IMR-90 (cell line): Measurements from ENCODE around the gene EPSTI1. TPM values are rescaled to one million over a fixed set of nuclear protein-coding genes. Genes with fewer than 3 reads are reported as not detected.

ENCODE experiments used
- ATAC-seq: fragments of 200-7000 bp; cut with Tn5 transposase; 2 replicates; pipeline ENCODE4 v1.9.1; 2020; ENCODE audit warnings: low read depth, mild to moderate bottlenecking, moderate library complexity
- BruUV-seq: library from RNA; stranded (reverse); fragments of 400-500 nt; replicated peaks from 2 replicates; lab custom pipeline; 2021; lab: Mats Ljungman, UMichigan
- CTCF ChIA-PET: fragments of 300-600 bp; formaldehyde crosslinking; extraction: SDS; loops from one replicate; lab custom pipeline; 2021; ENCODE audit warnings: antibody characterized with exemption; lab: Yijun Ruan, JAX
- POLR2A ChIA-PET: fragments of 300-600 bp; sonication (Branson Sonifier 250); formaldehyde crosslinking; loops from one replicate; lab custom pipeline; 2022; ENCODE audit warnings: antibody characterized with exemption; ENCODE audit not compliant: unreplicated experiment; lab: Charles Lee
- DNase-seq: peaks from one replicate; pipeline ENCODE4 v3.0.0; 2013
- H2AFZ ChIP-seq: replicated peaks from 2 replicates; pipeline ENCODE3; 2013; ENCODE audit warnings: low read length, mild to moderate bottlenecking; ENCODE audit not compliant: poor library complexity
- H2AK5ac ChIP-seq: 2 replicates; pipeline ENCODE4 v1.6.1; 2013; ENCODE audit warnings: low read depth, low read length, inconsistent platforms
- H2AK9ac ChIP-seq: replicated peaks from 2 replicates; pipeline ENCODE3; 2013; ENCODE audit warnings: mild to moderate bottlenecking, low read depth, low read length, moderate library complexity; ENCODE audit not compliant: poor library complexity
- H2BK120ac ChIP-seq: 2 replicates; pipeline ENCODE4 v1.6.1; 2013; ENCODE audit warnings: low read depth, low read length, inconsistent platforms
- H2BK15ac ChIP-seq: 3 replicates; pipeline ENCODE4 v1.6.1; 2013; ENCODE audit warnings: low read depth, low read length, inconsistent platforms
- H2BK20ac ChIP-seq: 2 replicates; pipeline ENCODE4 v1.6.1; 2013; ENCODE audit warnings: low read depth, mild to moderate bottlenecking, inconsistent platforms, low read length, moderate library complexity
- H2BK5ac ChIP-seq: 2 replicates; pipeline ENCODE4 v1.6.1; 2013; ENCODE audit warnings: mild to moderate bottlenecking, low read depth, low read length, inconsistent platforms; ENCODE audit not compliant: poor library complexity, severe bottlenecking
- H3K14ac ChIP-seq: replicated peaks from 2 replicates; pipeline ENCODE4 v1.6.1; 2013; ENCODE audit warnings: low read depth, low read length, inconsistent platforms
- H3K18ac ChIP-seq: 2 replicates; pipeline ENCODE4 v1.6.1; 2013; ENCODE audit warnings: low read depth, low read length, control low read depth
- H3K23ac ChIP-seq: 2 replicates; pipeline ENCODE4 v1.6.1; 2013; ENCODE audit warnings: low read depth, low read length, inconsistent platforms
- H3K27ac ChIP-seq: 2 replicates; pipeline ENCODE4 v1.5.1; 2013; ENCODE audit warnings: mild to moderate bottlenecking, control low read depth, low read length; ENCODE audit not compliant: insufficient read depth
- H3K27me3 ChIP-seq: 2 replicates; pipeline ENCODE4 v1.6.1; 2013; ENCODE audit warnings: low read length; ENCODE audit not compliant: control insufficient read depth, insufficient read depth
- H3K36me3 ChIP-seq: 2 replicates; pipeline ENCODE4 v1.6.1; 2013; ENCODE audit warnings: low read length, mixed read lengths; ENCODE audit not compliant: control insufficient read depth, insufficient read depth
- H3K4ac ChIP-seq: 2 replicates; pipeline ENCODE4 v1.6.1; 2013; ENCODE audit warnings: low read depth, low read length, inconsistent platforms
- H3K4me1 ChIP-seq: 2 replicates; pipeline ENCODE4 v1.6.1; 2013; ENCODE audit warnings: low read length, mixed read lengths; ENCODE audit not compliant: control insufficient read depth, insufficient read depth
- H3K4me2 ChIP-seq: 2 replicates; pipeline ENCODE4 v1.6.1; 2013; ENCODE audit warnings: low read depth, mild to moderate bottlenecking, control low read depth, low read length, moderate library complexity
- H3K4me3 ChIP-seq: 2 replicates; pipeline ENCODE4 v1.5.1; 2013; ENCODE audit warnings: low read depth, mild to moderate bottlenecking, control low read depth, low read length, moderate library complexity; ENCODE audit not compliant: insufficient read depth
- H3K56ac ChIP-seq: 2 replicates; pipeline ENCODE4 v1.6.1; 2013; ENCODE audit warnings: low read length, inconsistent platforms; ENCODE audit not compliant: insufficient read depth; ENCODE audit errors: extremely low read depth
- H3K79me1 ChIP-seq, 2 experiments: 2 replicates each; pipeline ENCODE4 v1.6.1; 2013; ENCODE audit warnings: low read length in 2 of 2, inconsistent platforms in 1 of 2, low read depth in 1 of 2
- H3K9ac ChIP-seq: 2 replicates; pipeline ENCODE4 v1.6.1; 2013; ENCODE audit warnings: low read depth, low read length, control low read depth
- H3K9me1 ChIP-seq: 2 replicates; pipeline ENCODE4 v1.6.1; 2013; ENCODE audit warnings: low read length, inconsistent platforms; ENCODE audit not compliant: insufficient read depth
- H3K9me3 ChIP-seq: 2 replicates; pipeline ENCODE4 v1.6.1; 2013; ENCODE audit warnings: low read length; ENCODE audit not compliant: control insufficient read depth, insufficient read depth
- H4K20me1 ChIP-seq: 2 replicates; pipeline ENCODE4 v1.6.1; 2013; ENCODE audit warnings: low read length, inconsistent platforms; ENCODE audit not compliant: insufficient read depth
- H4K5ac ChIP-seq: 2 replicates; pipeline ENCODE4 v1.6.1; 2013; ENCODE audit warnings: mild to moderate bottlenecking, low read depth, low read length, control low read depth
- H4K8ac ChIP-seq, 2 experiments: 2 replicates each; pipeline ENCODE4 v1.6.1; 2013; ENCODE audit warnings: low read depth in 2 of 2, low read length in 2 of 2, control low read depth in 1 of 2, inconsistent platforms in 1 of 2
- H4K91ac ChIP-seq: 2 replicates; pipeline ENCODE4 v1.6.1; 2013; ENCODE audit warnings: low read depth, low read length, inconsistent platforms; ENCODE audit not compliant: insufficient read depth
- BHLHE40 ChIP-seq: fragments of 150-350 bp; IDR thresholded peaks from 2 replicates; pipeline ENCODE4 v1.6.1; 2016; ENCODE audit warnings: mild to moderate bottlenecking, low read depth, low read length
- FOS ChIP-seq: fragments of 150-350 bp; IDR thresholded peaks from 2 replicates; pipeline ENCODE4 v1.6.1; 2016; ENCODE audit warnings: low read depth, low read length
- MAZ ChIP-seq: IDR thresholded peaks from 2 replicates; pipeline ENCODE4 v1.6.1; 2012; ENCODE audit warnings: low read depth, mild to moderate bottlenecking, low read length, improper control_type of control experiment, moderate library complexity, borderline replicate concordance
- MXI1 ChIP-seq: IDR thresholded peaks from 2 replicates; pipeline ENCODE4 v1.6.1; 2012; ENCODE audit warnings: low read depth, mild to moderate bottlenecking, low read length, moderate library complexity, borderline replicate concordance
- NFE2L2 ChIP-seq: fragments of 150-350 bp; IDR thresholded peaks from 2 replicates; pipeline ENCODE4 v1.6.1; 2016; ENCODE audit warnings: low read depth, mild to moderate bottlenecking, low read length
- POLR2A ChIP-seq: IDR thresholded peaks from 2 replicates; pipeline ENCODE4 v1.6.1; 2012; ENCODE audit warnings: mild to moderate bottlenecking, low read depth, low read length
- RAD21 ChIP-seq: IDR thresholded peaks from 2 replicates; pipeline ENCODE4 v1.6.1; 2012; ENCODE audit warnings: low read length, improper control_type of control experiment
- RCOR1 ChIP-seq: IDR thresholded peaks from 2 replicates; pipeline ENCODE4 v1.6.1; 2012; ENCODE audit warnings: mild to moderate bottlenecking, low read length, improper control_type of control experiment; ENCODE audit not compliant: insufficient replicate concordance
- RFX5 ChIP-seq: IDR thresholded peaks from 2 replicates; pipeline ENCODE4 v1.8.0; 2012; ENCODE audit warnings: low read depth, mild to moderate bottlenecking, low read length, moderate library complexity
- SMC3 ChIP-seq: fragments of 150-350 bp; IDR thresholded peaks from 2 replicates; pipeline ENCODE4 v1.6.1; 2016; ENCODE audit warnings: low read depth, mild to moderate bottlenecking, antibody characterized with exemption, low read length, moderate library complexity
- WGBS, 2 experiments: methylation state at CpG; one replicate each; pipeline versions ENCODE4 v1.1.5 to v1.1.7; 2013; ENCODE audit warnings: missing lambda C conversion rate in 2 of 2; ENCODE audit not compliant: insufficient read length in 1 of 2; ENCODE audit errors: extremely low coverage in 2 of 2; 5-methylcytosine and 5-hydroxymethylcytosine counted together
- dilution Hi-C: fragments of 300-500 bp; cut with HindIII; formaldehyde crosslinking; loops from one replicate; pipeline ENCODE4 v1.14.3; 2018; ENCODE audit warnings: low sequenced_read_pairs; ENCODE audit not compliant: unreplicated experiment
- in situ Hi-C: fragments of 300-500 bp; cut with MboI; formaldehyde crosslinking; loops from 3 replicates; pipeline ENCODE4 v1.14.3; 2019; ENCODE audit warnings: low sequenced_read_pairs, inconsistent platforms, mixed read lengths
- intact Hi-C: fragments of 100-400 bp; cut with micrococcal nuclease; formaldehyde crosslinking; loops from 2 replicates; pipeline ENCODE4 v1.10.0; 2022
- polyA plus RNA-seq, 3 experiments: library from polyadenylated mRNA; depleted of rRNA; stranded (reverse); fragments of >200 nt; gene quantifications; 2 replicates each; pipeline ENCODE4 v1.2.3, GENCODE V29; 2012; ENCODE audit warnings: low replicate concordance in 1 of 3
- total RNA-seq: library from RNA; depleted of rRNA; stranded (reverse); fragments of >200 nt; gene quantifications from 2 replicates; pipeline ENCODE4 v1.2.3, GENCODE V29; 2012
- TF ChIP-seq, protein P1 (sequence below): fragments of 150-350 bp; IDR thresholded peaks from 2 replicates; pipeline ENCODE4 v1.6.1; 2016; ENCODE audit warnings: low read depth, mild to moderate bottlenecking, low read length, moderate library complexity, borderline replicate concordance

EPSTI1 gene
- total and polyA plus RNA-seq, 2 of the 4 experiments (the other 2 are of a cell fraction): 0.90 to 1.6 TPM

DNA sequence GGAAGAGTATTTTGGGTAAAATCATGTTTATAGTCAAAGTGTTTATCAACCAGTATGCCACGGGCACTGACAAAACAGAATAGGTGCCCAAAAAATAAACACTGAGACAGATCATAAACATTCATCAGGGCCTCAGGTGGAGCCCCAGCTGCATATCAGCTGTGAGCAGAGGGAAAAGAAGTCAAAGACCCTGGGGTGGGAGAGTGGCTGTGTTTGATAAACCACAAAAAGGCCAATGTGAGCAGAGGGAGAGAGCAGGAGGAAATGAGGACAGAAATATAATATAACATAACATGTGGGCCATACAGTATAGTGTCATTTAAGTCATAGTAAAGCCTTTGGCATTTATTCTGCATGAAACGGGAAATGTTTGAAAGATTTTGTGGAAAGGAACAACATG lies 10.0 kb upstream of the EPSTI1 start:
- ATAC-seq: no peak
- Histone ChIP-seq H3K4me1 (peaks cover 9% of the 10 kb centered on the region), H2AFZ (no peak overlapping the region), H3K14ac (0 out of 2 replicates have a peak overlapping the region, but pooled peaks have one; percentile 42), H3K27ac (no peak overlapping the region), H3K79me1 (no peaks in the 10 kb centered on the region), H3K36me3 (no peaks in the 10 kb centered on the region), H2BK20ac (peak overlapping the region; percentile 54; the same call in 1 of the 2 replicates), H3K4me2 (no peak overlapping the region), H4K8ac (no peak overlapping the region), H2BK5ac (no peak overlapping the region), H3K4ac (0 out of 2 replicates have a peak overlapping the region, but pooled peaks have one; percentile 52), H4K20me1 (no peaks in the 10 kb centered on the region), H3K56ac (no peak overlapping the region), H4K91ac (no peak overlapping the region), H3K9me3 (no peaks in the 10 kb centered on the region), H2AK5ac (no peak overlapping the region; the same call in 1 of the 2 replicates), H3K9ac (no peak overlapping the region), H3K4me3 (no peak overlapping the region), H3K9me1 (peaks cover 8% of the 10 kb centered on the region; the same call in 1 of the 2 replicates), H3K18ac (peak overlapping the region; percentile 16; the same call in 1 of the 2 replicates), H3K27me3 (no peaks in the 10 kb centered on the region), H2BK15ac (0 out of 3 replicates have a peak overlapping the region, but pooled peaks have one; percentile 23), H2BK120ac (peak overlapping the region; percentile 52), H4K5ac (no peak overlapping the region; the same call in 1 of the 2 replicates), H2AK9ac (no peak overlapping the region), H3K23ac (no peak overlapping the region)
- in situ Hi-C loops (no loop called here), intact Hi-C loops (no loop called here), dilution Hi-C loops (no loop called here)
- BruUV-seq: no TSS peak
- no peak for DNase-seq
- 88% methylated on average over 1 of the region's 2 CpGs; no CpG with 5 or more reads in 1 of the 2 experiments for WGBS, 2 experiments
- TF ChIP-seq RFX5 (no peak), FOS (no peak), POLR2A (no peak), MXI1 (no peak), RAD21 (no peak), NFE2L2 (no peak), BHLHE40 (no peak), SMC3 (no peak), RCOR1 (no peak), MAZ (no peak)
- TF ChIP-seq, protein P1, sequence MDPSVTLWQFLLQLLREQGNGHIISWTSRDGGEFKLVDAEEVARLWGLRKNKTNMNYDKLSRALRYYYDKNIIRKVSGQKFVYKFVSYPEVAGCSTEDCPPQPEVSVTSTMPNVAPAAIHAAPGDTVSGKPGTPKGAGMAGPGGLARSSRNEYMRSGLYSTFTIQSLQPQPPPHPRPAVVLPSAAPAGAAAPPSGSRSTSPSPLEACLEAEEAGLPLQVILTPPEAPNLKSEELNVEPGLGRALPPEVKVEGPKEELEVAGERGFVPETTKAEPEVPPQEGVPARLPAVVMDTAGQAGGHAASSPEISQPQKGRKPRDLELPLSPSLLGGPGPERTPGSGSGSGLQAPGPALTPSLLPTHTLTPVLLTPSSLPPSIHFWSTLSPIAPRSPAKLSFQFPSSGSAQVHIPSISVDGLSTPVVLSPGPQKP: no peak
- ChIA-PET CTCF (no interaction called here), POLR2A (no interaction called here)
